GM19193 (cell line): ENCODE results near the gene LRP2BP.

Source experiments
- POLR2A ChIP-seq: IDR thresholded peaks from 4 replicates; pipeline ENCODE4 v1.6.1; 2011; ENCODE audit not compliant: insufficient read depth, insufficient read length; ENCODE audit errors: extremely low read depth

The LRP2BP gene

GRCh38 chr4:185322803-185323202, 72.9 kb downstream of the LRP2BP start:
- TF ChIP-seq POLR2A = no peak

GRCh38 chr4:185318679-185319078, 77.0 kb downstream of the LRP2BP start:
- no peak for TF ChIP-seq POLR2A

GRCh38 chr4:185317880-185318279, 77.8 kb downstream of the LRP2BP start:
- no peak for TF ChIP-seq POLR2A
